Endometrial microvascular endothelial cells (primary cell): Measurements from ENCODE around the gene SLCO3A1. TPM values are rescaled to one million over a fixed set of nuclear protein-coding genes. Genes with fewer than 3 reads are reported as not detected.

ENCODE experiments used
- in situ Hi-C: cut with HindIII; loops from 2 replicates; pipeline ENCODE4 v1.10.0; 2017; ENCODE audit warnings: low sequenced_read_pairs, low pct_unique_long_range_greater_than_20kb; ENCODE audit errors: inconsistent ontology term
- total RNA-seq: library from RNA; depleted of rRNA; stranded (reverse); fragments of >200 nt; gene quantifications from one replicate; pipeline ENCODE4 v1.2.3, GENCODE V29; 2015; ENCODE audit errors: inconsistent ontology term

Gene SLCO3A1
- total RNA-seq, 1 donor from 2014 or later: 2.0 TPM

- in situ Hi-C loops: no loop called here
These were observed 155.7 kb downstream of the SLCO3A1 start for GRCh38 chr15:92009162-92009561.

- in situ Hi-C loops: no loop called here
These were observed 158.3 kb downstream of the SLCO3A1 start for GRCh38 chr15:92011611-92012367.

- in situ Hi-C loops: no loop called here
These were observed 158.8 kb downstream of the SLCO3A1 start for GRCh38 chr15:92012368-92012629.

- in situ Hi-C loops: no loop called here
These were observed 159.4 kb downstream of the SLCO3A1 start for GRCh38 chr15:92012881-92013280.

- in situ Hi-C loops: no loop called here
These were observed 160.9 kb downstream of the SLCO3A1 start for GRCh38 chr15:92014281-92015030.

- in situ Hi-C loops: no loop called here
These were observed 164.5 kb downstream of the SLCO3A1 start for GRCh38 chr15:92017882-92018534.

GRCh38 chr15:92018535-92019239 is 165.2 kb downstream of the SLCO3A1 start:
- in situ Hi-C loops: no loop called here

GRCh38 chr15:92019706-92020105 is 166.2 kb downstream of the SLCO3A1 start:
- in situ Hi-C loops: no loop called here

GRCh38 chr15:92020207-92020606 is 166.7 kb downstream of the SLCO3A1 start:
- in situ Hi-C loops: no loop called here

- in situ Hi-C loops: no loop called here
These were observed 167.3 kb downstream of the SLCO3A1 start for GRCh38 chr15:92020804-92021203.

- in situ Hi-C loops: no loop called here
These were observed 168.3 kb downstream of the SLCO3A1 start for GRCh38 chr15:92021792-92022191.

GRCh38 chr15:92023965-92024364 is 170.5 kb downstream of the SLCO3A1 start:
- in situ Hi-C loops: no loop called here

- in situ Hi-C loops: no loop called here
These were observed 172.3 kb downstream of the SLCO3A1 start for GRCh38 chr15:92025706-92026270.

- in situ Hi-C loops: no loop called here
These were observed 174.8 kb downstream of the SLCO3A1 start for GRCh38 chr15:92028389-92028724.

GRCh38 chr15:92029767-92030166 is 176.3 kb downstream of the SLCO3A1 start:
- in situ Hi-C loops: no loop called here

GRCh38 chr15:92033314-92033713 is 179.8 kb downstream of the SLCO3A1 start:
- in situ Hi-C loops: no loop called here

- in situ Hi-C loops: no loop called here
These were observed 180.2 kb downstream of the SLCO3A1 start for GRCh38 chr15:92033723-92034122.

GRCh38 chr15:92034227-92034626 is 180.7 kb downstream of the SLCO3A1 start:
- in situ Hi-C loops: no loop called here

GRCh38 chr15:92035551-92035950 is 182.0 kb downstream of the SLCO3A1 start:
- in situ Hi-C loops: no loop called here
